Ascending aorta (tissue), 2 donors: ENCODE measurements around the gene EEF1AKMT2. TPM values are rescaled to one million over a fixed set of nuclear protein-coding genes. Genes with fewer than 3 reads are reported as not detected.

Experiments used
- DNase-seq, 2 donors: peaks; one replicate each; pipeline ENCODE4 v3.0.0-alpha.2; 2019; ENCODE audit warnings: low spot score in 2 of 2
- H3K27ac ChIP-seq, 2 donors: fragments of 200-600 bp; sonication (generic); one replicate each; pipeline ENCODE4 v1.5.1; 2016 to 2017; ENCODE audit warnings: mild to moderate bottlenecking in 1 of 2
- H3K27me3 ChIP-seq: fragments of 200-600 bp; sonication (generic); one replicate; pipeline ENCODE4 v1.5.1; 2017
- H3K36me3 ChIP-seq, 2 donors: fragments of 200-600 bp; sonication (generic); one replicate each; pipeline ENCODE4 v1.5.1; 2016
- H3K4me1 ChIP-seq, 2 donors: fragments of 200-600 bp; sonication (generic); one replicate each; pipeline ENCODE4 v1.5.1; 2016 to 2017; ENCODE audit warnings: mild to moderate bottlenecking in 1 of 2
- H3K4me3 ChIP-seq, 2 donors: fragments of 200-600 bp; sonication (generic); one replicate each; pipeline ENCODE4 v1.5.1; 2016 to 2017; ENCODE audit warnings: mild to moderate bottlenecking in 1 of 2
- H3K9me3 ChIP-seq, 2 donors: fragments of 200-600 bp; sonication (generic); one replicate each; pipeline ENCODE4 v1.5.1; 2016
- CTCF ChIP-seq, 3 experiments: fragments of 200-600 bp in 2 of 3; fragments of 450-650 bp in 1 of 3; sonication (generic) in 2 of 3; IDR thresholded peaks; one replicate each; pipeline ENCODE4 v1.5.1; 2016 to 2019; ENCODE audit warnings: antibody characterized with exemption in 3 of 3, mild to moderate bottlenecking in 1 of 3, moderate library complexity in 1 of 3
- intact Hi-C: fragments of 100-400 bp; cut with DNase I; formaldehyde crosslinking; loops from one replicate; pipeline ENCODE4 v1.15.1; 2023
- total RNA-seq: library from RNA; depleted of rRNA; stranded (reverse); fragments of >200 nt; gene quantifications from one replicate; pipeline ENCODE4 v1.1.0, GENCODE V29; 2016

Gene EEF1AKMT2
- total RNA-seq, 1 donor from 2014 or later: 10.5 TPM

GRCh38 chr10:124768791-124769190 is 22.9 kb downstream of the EEF1AKMT2 start:
- no peak for DNase-seq
- TF ChIP-seq CTCF (IDR thresholded peaks at IDR 0.05): no peak
- H3K4me1 ChIP-seq: peaks cover 0 to 5% of the 10 kb centered on the region in 2 donors
- intact Hi-C loops: no loop called here
- no peaks in the 10 kb centered on the region for H3K9me3 ChIP-seq
- no peak overlapping the region for H3K4me3 ChIP-seq
- H3K27ac ChIP-seq: no peak overlapping the region
- H3K27me3 ChIP-seq: no peaks in the 10 kb centered on the region
- H3K36me3 ChIP-seq: peaks cover 3 to 24% of the 10 kb centered on the region in 2 donors

DNA sequence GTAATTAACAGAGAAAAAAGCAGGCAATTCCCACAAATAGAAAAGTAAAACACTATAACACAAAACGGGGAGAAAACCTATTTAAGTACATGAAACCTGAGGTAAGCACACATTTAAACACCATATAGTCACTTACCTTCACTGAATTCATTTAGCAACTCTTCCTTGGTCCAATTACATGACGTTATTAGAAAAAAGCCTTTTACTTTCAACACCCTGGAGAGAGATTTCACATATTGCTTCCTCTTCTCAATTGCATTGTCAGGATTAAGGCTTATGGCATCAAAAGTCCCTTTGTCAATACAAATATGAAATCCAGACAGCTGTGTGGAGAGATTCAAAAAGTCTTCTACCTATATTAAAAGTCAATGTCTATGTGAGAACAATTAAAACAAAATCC is 26.4 kb downstream of the EEF1AKMT2 start:
- Histone ChIP-seq H3K36me3 (peaks cover 8 to 21% of the 10 kb centered on the region in 2 donors), H3K4me1 (peaks cover 0 to 5% of the 10 kb centered on the region in 2 donors), H3K4me3 (no peak overlapping the region), H3K9me3 (no peaks in the 10 kb centered on the region), H3K27ac (no peak overlapping the region), H3K27me3 (no peaks in the 10 kb centered on the region)
- DNase-seq: no peak
- no peak for TF ChIP-seq CTCF (IDR thresholded peaks at IDR 0.05)
- intact Hi-C loops: no loop called here

DNA sequence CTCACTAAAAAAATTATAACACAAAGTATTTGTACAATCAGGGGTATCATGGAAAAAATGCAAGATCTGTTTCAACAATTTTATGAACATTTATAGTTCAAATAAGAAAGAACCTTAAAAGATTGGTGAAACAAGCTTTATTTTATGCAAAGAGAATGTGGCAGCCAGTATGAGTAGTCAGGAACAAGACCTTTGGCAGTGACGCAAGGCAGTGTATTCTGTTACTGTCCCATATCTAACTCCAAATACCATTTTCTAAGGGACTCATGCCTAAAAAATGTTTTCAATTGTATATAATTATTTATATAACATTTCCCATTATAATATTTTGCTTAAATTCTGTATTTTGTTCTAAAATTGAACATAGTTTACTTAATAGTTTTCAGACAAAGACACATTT is 28.4 kb downstream of the EEF1AKMT2 start:
- TF ChIP-seq CTCF (IDR thresholded peaks at IDR 0.05): no peak
- Histone ChIP-seq H3K9me3 (no peaks in the 10 kb centered on the region), H3K27ac (no peak overlapping the region), H3K4me3 (no peak overlapping the region), H3K4me1 (peaks cover 0 to 5% of the 10 kb centered on the region in 2 donors), H3K27me3 (no peaks in the 10 kb centered on the region), H3K36me3 (peaks cover 10 to 30% of the 10 kb centered on the region in 2 donors)
- no peak for DNase-seq
- intact Hi-C loops: no loop called here

DNA sequence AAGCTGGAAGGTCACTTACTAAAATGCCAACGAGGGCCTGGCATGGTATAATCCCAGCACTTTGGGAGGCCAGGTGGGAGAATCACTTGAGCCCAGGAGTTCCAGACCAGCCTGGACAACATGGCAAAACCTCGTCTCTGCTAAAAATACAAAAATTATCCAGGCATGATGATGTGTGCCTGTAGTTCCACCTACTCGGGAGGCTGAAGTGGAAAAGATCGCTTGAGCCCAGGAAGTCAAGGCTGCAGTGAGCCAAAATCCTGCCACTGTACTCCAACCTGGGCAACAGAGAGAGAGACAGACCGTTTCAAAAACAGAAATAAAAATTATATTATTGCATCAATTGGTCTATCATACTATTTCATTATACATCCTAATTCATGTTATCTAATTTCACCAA is 29.4 kb downstream of the EEF1AKMT2 start:
- no peak for TF ChIP-seq CTCF (IDR thresholded peaks at IDR 0.05)
- no peaks in the 10 kb centered on the region for H3K27me3 ChIP-seq
- H3K4me3 ChIP-seq: no peak overlapping the region
- no peak overlapping the region for H3K27ac ChIP-seq
- H3K4me1 ChIP-seq: peaks cover 0 to 5% of the 10 kb centered on the region in 2 donors
- no peaks in the 10 kb centered on the region for H3K9me3 ChIP-seq
- no peak for DNase-seq
- H3K36me3 ChIP-seq: peaks cover 10 to 30% of the 10 kb centered on the region in 2 donors
- intact Hi-C loops: no loop called here

GRCh38 chr10:124756156-124756903 is 35.4 kb downstream of the EEF1AKMT2 start:
- Histone ChIP-seq H3K27me3 (no peaks in the 10 kb centered on the region), H3K27ac (no peak overlapping the region), H3K9me3 (no peaks in the 10 kb centered on the region), H3K4me3 (no peak overlapping the region), H3K36me3 (peaks cover 14 to 25% of the 10 kb centered on the region in 2 donors), H3K4me1 (no peaks in the 10 kb centered on the region)
- no peak for DNase-seq
- TF ChIP-seq CTCF (IDR thresholded peaks at IDR 0.05): no peak
- intact Hi-C loops: no loop called here
